ENCODE data around the gene COL18A1.

DNA sequence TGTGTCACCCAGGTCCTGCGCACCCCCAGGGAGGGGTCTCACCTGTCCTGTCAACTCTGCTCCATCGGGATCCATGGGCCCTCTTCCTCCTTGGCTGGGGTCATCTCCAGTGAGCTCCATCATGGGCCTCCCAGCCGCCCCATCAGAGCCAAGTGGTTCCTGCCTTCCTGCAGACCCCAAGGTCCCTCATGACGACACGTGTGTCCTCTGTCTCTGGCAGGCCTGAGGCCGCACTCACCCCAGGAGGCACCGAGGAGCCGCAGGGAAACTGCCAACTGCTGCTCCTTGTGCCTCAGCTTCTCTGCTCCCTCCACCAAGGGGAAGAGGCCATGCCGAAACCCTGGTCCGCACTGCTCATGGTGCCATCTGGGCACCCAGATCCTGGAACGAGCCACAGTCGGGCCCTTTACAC lies 46.8 kb downstream of the COL18A1 start:
- TF ChIP-seq CTCF (IDR thresholded peaks at IDR 0.05; ENCODE audit: poor library complexity) (no peak), EZH2 (IDR thresholded peaks at IDR 0.05; ENCODE audit: borderline replicate concordance) (no peak), EZH2phosphoT487 (IDR thresholded peaks at IDR 0.05; ENCODE audit: low read depth, severe bottlenecking, unreplicated experiment) (no peak)

All from hepatocyte (in vitro differentiated cells).